NCI-H2227 (cell line): ENCODE measurements around the gene PSME4.
A peak's percentile ranks its signal among the peaks of the same experiment; 100 is the strongest.

Experiments used
- DNase-seq: peaks from one replicate; lab custom pipeline; 2025; ENCODE audit not compliant: unreplicated experiment; lab: John Stamatoyannopoulos, UW

PSME4 gene, protein sequence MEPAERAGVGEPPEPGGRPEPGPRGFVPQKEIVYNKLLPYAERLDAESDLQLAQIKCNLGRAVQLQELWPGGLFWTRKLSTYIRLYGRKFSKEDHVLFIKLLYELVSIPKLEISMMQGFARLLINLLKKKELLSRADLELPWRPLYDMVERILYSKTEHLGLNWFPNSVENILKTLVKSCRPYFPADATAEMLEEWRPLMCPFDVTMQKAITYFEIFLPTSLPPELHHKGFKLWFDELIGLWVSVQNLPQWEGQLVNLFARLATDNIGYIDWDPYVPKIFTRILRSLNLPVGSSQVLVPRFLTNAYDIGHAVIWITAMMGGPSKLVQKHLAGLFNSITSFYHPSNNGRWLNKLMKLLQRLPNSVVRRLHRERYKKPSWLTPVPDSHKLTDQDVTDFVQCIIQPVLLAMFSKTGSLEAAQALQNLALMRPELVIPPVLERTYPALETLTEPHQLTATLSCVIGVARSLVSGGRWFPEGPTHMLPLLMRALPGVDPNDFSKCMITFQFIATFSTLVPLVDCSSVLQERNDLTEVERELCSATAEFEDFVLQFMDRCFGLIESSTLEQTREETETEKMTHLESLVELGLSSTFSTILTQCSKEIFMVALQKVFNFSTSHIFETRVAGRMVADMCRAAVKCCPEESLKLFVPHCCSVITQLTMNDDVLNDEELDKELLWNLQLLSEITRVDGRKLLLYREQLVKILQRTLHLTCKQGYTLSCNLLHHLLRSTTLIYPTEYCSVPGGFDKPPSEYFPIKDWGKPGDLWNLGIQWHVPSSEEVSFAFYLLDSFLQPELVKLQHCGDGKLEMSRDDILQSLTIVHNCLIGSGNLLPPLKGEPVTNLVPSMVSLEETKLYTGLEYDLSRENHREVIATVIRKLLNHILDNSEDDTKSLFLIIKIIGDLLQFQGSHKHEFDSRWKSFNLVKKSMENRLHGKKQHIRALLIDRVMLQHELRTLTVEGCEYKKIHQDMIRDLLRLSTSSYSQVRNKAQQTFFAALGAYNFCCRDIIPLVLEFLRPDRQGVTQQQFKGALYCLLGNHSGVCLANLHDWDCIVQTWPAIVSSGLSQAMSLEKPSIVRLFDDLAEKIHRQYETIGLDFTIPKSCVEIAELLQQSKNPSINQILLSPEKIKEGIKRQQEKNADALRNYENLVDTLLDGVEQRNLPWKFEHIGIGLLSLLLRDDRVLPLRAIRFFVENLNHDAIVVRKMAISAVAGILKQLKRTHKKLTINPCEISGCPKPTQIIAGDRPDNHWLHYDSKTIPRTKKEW (N-terminal part only)

DNA sequence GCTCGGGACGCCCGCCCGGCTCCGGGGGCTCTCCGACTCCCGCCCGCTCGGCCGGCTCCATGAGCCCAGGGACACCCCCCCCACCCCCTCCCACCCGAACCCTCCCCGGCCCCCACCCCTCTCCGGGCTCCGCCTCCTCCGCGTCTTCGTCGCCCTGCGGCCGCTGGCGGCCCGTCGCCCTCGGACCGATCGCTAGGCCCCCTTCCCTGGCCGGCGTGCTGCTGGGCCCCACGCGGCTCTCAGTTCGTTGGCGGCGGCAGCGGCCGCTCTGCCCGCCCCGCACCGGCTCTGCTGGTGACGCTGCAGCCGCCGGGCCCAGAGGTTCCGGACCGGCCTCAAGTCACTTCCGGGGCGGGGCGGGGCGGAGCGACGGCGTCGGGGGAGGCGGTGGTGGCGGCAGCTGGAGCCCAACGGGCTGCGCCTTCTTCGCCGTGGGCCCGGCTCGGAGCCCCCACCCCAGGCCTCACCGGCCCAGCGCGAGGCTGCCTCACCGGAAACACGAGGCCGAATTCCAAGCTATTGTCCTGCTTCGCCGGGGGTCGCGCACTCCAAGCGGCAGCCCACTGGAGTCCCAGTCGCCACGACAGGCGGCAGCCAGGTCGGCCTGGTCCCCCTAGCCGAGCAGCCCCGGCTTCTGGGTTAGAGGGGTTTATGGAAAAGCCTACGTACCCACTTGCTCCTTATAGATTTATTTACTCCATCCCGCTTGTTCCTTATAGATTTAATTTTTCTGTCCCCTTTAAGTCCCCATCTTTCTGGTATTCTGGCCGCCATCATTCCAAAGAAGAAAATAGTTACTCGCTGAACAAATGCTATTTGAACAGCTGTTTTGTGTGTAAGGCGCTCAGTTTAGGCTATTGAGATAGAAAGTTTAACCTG is at the start of gene PSME4:
Gene PSME4 (minus strand): TSS at position 270 of the 879 bp plus-strand sequence. CDS start 209 bp downstream, at position 61.
- DNase-seq = peak; percentile 94

DNA sequence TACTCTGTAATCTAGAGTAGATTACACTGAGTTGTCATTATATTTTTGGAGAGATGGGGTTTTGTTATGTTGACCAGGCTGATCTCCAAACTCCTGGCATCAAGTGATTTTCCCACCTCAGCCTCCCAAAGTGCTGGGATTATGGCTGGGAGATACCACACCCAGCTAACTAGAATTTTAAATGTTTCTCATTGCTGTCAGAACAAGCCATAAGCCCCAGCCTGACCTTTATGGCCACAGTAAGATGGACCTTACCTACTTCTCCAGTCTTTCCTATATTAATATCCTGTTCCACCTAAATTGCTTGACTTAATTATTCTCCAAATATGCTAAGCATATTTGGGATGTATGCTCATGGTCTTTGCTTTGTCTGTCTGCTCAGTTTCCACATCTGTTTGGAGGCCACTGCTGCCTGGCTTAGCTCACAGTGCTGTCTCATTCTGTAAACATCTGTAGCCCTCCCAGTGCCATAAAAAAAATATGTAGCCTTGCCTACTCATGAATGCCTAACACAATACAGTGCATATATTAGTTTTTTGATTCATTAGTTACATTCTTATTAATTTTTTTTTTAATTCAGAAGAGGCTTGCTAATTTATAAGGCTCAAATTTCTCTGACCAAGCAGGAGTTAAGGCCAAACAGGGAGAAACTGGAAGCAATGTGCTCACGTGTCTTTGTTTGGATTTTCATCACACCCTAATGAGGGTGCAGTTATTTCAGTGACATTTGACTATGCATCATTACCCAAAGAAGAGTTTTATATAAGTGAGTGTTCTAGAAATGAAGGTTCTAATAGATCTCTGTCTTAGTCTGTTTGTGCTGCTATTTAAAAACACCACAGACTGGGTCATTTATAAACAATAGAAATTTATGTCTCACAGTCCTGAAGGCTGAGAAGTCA is 45.3 kb upstream of the PSME4 start:
- no peak for DNase-seq

DNA sequence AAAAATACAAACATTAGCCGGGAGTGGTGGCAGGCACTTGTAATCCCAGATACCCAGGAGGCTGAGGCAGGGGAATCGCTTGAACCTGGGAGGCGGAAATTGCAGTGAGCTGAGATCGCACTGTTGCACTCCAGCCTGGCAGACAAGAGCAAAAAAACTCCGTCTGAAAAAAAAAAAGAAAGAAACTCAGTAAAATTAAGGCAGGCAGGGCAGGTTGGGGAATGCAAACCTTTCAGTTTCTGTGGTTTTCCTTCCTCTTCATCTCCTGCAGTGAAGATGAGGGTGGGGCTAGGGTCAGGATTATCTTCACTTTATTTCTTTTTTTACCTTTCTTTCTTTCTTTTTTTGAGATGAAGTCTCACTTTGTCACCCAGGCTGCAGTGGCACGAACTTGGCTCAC is 43.2 kb upstream of the PSME4 start:
- DNase-seq = no peak

DNA sequence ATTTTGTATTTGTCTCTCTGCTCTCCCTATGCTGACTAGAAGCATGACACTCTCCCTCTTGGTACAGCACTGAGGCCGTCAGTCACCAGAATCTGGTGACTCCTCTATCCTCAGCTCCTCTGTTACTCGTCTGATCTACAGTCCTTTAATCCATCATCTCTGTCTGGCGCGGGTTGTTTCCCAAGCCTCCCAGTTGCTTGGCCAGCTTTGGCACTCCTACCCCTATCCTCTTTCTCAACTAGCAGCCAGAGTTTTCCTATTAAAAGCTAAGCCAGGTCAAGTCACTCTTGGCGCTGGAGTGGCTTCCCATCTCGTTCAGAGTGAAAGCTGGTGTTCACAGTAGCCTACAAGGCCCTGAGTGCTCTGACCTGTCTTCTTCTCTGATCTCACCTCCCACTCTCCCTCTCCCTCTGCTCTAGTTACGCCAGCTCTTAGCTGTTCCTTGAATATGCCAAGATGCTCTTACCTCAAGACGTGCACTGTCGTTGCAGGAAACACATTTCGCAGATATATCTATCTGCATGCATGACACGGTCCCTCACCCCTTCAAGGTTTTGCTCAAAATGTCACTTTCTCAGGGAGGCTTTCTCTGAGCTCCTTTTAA is 41.8 kb upstream of the PSME4 start:
- DNase-seq = no peak

DNA sequence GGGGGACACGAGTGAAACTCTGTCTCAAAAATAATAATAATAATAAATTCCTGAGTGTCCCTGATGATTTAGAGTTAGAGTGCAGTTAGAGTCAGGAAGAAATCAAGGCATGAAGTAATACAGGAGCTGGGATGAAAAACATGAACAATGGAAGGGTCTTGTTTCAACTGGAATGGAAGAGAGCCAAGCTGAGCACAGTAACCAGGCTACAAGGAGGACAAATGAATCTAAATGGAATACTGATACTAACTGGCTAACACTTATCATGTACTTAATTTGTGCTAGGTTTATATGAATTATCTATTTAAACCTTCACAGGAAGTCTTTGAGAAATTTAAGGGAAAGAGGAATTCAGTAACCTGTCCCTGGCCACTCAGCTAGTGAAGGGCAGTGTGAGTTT is 38.8 kb upstream of the PSME4 start:
- DNase-seq = no peak

DNA sequence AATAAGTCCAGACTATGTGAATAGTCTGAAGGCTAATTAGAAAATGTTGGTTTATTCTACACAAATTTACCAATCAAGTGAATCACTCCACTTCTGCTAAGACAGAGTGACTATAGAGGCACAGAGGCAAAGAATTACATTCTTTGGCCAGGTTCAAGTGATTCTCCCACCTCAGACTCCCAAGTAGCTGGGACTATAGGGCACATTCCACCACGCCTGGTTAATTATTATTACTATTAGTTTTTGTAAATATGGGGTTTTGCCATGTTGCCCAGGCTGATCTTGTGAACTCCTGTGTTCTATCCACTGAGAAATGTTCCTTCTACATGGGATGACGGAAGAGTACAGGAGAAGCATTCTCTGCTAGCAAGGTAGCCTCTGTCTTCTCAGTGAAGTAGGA is 37.6 kb upstream of the PSME4 start:
- no peak for DNase-seq

DNA sequence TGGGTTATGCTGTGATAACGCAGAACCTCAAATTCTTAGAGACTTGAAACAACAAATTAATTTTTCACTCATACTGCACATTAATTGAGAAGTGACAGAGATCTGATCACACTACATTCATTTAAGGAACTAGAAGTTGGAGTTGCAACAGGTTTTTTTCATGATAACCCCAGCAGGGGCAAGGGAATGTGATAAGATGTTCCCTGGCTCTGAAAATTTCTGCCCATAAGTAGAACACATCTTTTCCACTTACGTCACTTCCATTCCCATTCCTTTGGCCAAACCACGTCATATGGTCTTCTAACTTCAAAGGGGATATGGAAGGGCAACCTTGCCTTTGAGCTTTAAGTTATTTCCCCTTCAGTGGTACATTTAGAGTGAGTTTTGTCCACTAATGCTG is 29.7 kb upstream of the PSME4 start:
- no peak for DNase-seq

DNA sequence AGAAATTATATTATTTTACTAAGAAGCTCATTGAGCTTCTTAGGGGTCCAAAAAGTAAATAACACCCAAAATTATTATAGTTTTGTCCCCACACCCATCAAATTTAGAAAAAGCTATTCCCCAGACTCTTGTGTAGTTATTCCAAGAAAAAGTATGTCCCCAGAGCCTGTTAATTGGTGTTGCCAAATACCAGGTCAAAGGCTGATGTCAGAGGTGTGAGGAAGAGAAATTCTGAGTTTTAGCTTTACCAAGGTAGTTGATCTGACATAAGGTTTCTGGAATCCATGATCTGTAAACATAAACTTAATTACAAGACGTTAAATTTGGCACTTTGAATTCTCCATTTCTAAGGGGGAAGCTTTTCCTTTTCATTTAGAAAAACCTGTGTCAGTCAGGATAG is 29.3 kb upstream of the PSME4 start:
- DNase-seq = no peak

DNA sequence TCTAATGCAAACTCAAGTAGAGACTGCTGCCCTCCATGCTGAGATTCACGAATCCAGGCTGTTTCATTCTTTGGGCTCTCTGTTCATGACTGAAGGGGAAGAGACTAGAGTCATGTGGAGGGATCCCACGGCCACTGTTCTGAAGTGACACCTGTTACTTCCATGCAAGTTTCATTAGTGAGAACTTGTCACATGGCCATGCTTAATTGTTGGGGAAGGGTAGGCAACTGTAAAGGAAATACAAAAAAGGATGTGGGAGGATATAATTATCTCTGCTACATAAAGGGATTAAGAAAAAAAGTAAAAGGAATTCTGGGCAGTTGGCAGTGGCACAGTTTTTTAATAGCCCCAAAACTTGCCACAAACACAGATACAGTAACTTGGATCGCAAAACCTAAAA is 28.0 kb upstream of the PSME4 start:
- no peak for DNase-seq

DNA sequence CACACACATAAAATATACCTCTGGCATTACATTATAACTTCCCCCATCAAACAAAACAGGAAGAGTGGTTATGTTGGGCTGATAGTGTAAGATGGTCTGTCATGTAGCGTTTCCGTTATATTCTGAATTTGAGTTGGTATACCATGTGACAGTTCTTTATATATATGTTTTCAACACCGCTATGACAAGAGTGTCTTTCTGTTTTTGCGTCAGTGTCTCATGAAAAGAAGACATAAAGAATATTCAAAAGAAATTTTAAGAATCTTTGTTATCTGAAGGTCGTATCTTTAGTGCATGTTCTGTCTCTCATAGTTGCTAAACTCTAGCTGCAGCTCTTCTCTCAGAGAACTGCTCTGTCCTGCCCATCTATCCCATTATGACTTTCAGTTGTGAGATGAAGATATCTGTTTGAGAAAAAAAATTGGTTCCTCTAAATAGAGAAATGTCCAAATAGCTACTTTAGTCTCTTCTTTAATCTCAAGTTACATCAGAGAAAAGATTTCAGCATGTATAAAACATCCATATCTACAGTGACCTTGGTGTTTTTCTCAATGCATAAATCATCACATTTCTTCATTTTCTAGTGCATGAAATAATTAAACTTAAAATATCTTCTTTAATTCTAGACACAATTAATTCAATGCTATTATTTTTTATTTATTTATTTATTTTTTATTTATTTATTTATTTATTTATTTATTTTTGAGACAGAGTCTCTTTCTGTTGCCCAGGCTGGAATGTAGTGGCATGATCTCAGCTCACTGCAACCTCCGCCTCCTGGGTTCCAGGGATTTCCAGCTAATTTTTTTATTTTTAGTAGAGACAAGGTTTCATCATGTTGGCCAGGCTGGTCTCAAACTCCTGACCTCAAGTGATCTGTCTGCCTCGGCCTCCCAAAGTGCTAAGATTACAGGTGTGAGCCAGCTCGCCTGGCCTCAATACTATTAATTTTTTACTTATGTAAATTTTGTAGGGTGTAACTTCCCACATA is 24.3 kb upstream of the PSME4 start:
- DNase-seq = no peak

DNA sequence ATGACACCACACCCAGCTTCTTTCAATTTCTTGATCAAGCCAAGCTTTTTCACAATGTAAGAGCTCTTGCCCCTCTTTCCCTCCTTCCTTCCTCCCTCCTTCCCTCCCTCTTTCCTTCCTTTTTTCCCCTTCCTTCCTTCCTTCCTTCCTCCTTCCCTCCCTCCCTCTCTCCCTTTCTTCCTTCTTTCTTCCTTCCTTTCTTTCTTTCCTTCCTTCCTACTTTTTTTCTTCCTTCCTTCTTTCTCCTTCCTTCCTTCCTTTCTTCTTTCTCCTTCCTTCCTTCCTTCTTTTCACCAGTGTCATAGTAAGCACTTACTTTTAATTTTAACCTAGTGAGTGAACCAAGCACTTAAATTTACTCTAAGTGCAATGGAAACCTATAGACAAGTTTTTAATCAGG is 21.2 kb upstream of the PSME4 start:
- no peak for DNase-seq

DNA sequence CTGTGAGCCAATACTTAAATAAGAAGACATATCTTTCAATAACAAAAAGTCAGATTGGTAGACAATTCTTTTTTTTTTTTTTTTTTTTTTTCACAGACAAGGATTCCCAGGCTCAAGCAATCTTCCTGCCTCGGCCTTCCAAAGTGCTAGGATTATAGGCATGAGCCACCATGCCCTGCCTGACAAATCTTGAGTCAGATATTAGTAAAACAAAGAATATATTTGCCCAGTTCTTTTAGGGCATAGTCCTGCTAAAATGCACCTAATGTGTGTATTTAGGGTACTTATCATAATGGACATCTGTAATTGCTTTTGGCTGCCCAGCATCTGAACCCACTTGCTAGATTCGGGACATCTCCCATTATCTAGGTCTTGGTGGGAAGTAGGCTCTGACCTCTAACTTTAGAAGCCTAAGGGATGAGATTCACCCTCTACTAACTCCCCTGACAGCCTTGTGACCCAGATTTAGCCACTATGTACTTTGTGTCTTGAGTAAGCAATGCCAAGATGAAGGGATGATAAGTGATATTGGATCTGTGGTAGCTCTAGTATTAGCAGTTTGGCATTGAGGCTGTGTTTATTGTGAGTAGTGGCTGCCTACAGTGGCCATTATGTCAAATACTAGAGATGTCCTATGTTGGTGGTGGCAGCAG is 18.5 kb upstream of the PSME4 start:
- DNase-seq = no peak

DNA sequence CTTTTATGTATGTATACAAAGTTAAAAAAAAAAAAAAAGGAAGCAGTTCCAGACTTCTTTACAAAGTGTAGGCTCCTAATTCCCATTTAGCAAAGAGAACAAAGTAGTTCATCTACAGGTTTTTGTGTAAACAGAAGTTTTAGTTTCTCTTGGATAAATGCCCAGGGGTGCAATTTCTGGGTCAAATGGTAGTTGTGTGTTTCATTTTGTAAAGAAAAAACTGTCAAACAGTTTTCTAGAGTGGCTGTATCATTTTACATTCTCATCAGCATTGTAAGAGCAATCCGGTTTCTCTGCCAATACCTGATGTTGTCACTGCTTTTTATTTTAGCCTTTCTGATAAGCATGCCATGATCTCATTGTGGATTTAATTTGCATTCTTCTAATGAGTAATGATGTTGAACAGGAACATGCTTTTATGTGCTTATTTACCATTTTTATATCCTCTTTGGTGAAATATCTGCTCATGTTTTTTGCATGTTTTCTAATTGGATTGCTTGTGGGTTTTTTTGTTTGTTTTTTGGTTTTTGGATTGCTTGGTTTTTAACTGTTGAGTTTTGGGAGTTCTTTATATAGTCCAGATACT is 16.6 kb upstream of the PSME4 start:
- DNase-seq = no peak

DNA sequence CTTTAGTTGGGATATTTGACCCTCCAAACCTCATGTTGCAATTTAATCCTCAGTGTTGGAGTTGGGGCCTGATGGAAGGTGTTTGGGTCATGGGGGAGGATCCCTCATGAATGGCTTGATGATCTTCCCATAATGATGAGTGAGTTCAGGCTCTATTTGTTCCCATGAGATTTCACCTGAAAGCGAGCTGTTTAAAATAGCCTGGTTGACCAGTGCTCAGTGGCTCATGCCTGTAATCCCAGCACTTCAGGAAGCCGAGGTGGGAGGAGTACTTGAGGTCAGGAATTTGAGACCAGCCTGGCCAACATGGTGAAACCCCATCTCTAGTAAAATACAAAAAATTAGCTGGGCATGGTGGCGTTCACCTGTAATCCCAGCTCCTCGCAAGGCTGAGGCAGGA is 14.9 kb upstream of the PSME4 start:
- no peak for DNase-seq

DNA sequence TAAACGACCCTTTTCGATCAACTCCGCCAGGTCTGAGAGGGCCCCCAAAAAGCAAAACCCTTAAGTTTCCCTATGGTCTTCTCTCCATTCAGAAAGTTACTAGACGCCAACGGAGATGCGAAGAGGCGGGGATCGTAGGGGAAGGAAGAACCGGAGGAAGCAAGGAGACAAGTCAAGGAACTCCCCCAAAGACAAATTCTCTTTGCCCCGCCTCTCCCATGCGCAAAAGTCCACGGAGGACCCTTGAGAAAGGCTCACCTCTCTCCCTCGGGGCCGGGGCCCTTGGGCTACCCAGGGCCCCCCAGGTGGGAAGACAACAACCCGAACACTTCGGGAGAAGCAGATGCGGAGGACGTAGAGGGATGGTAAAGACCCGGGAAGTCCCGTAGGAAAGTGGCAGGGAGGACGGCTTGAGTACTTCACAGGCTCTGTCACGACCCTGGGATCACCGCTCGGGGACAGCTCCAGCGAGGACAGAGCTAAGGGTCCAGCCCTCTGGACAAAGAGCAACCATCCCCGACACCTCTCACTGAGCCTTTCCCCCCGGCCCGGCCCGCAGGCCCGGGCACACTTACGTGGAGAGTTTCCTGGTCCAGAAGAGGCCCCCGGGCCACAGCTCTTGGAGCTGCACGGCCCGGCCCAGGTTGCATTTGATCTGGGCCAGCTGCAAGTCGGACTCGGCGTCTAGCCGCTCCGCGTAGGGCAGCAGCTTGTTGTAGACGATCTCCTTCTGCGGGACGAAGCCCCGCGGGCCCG is 647 bp downstream of the PSME4 start:
- peak; percentile 49 for DNase-seq

DNA sequence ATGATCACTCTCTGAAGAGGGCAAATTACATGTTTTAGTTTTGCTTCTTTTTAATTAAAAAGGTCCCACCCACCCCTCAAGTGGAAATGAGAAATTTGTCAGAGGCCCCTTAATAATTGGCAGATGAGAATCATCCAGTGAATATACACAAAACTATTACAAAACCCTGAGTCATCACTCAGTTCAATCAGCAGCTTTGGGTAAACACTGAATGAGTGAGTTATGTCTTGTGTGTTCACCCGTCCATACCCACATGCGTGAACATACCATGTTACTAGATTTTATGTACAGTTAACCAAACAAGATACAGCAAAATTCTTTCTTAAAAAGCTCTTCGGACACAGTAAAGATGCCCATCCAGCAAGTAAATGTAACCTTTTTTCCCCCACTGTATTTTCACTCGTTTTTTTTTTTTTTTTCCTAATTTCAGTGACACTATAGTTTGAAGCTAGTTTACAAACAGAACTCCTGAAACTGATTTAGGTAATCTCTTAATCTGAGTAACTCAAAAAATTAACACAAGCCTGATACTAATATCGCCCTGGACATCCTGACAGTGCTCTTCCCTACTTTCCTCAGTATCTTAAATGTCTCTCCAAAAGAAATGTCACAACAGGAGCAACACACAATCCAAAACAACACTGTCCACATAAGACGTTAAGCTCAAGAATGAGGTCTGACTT is 1.4 kb downstream of the PSME4 start:
- peak; percentile 22 for DNase-seq
